ENCODE data around the gene SHROOM3.

DNA sequence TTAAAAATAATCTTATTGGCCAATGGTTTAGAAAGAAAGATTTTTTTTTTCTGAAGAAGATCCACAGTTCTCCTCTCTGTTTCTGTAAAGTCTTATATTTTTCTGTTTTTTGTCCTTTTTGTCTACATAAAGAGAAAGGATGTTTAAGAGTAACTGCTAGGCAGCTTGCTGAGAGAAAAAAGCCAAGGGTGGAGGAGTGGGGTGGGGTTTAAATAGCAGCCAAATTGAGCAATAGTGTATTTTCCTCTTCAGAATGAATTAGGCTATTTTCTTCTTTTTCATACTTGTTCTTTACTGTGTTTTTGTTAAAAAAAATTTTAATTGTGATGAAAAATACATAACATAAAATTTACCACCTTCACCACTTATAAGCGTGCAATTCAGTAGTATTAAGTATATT lies 238.3 kb downstream of the SHROOM3 start:
- TF ChIP-seq, protein P1, sequence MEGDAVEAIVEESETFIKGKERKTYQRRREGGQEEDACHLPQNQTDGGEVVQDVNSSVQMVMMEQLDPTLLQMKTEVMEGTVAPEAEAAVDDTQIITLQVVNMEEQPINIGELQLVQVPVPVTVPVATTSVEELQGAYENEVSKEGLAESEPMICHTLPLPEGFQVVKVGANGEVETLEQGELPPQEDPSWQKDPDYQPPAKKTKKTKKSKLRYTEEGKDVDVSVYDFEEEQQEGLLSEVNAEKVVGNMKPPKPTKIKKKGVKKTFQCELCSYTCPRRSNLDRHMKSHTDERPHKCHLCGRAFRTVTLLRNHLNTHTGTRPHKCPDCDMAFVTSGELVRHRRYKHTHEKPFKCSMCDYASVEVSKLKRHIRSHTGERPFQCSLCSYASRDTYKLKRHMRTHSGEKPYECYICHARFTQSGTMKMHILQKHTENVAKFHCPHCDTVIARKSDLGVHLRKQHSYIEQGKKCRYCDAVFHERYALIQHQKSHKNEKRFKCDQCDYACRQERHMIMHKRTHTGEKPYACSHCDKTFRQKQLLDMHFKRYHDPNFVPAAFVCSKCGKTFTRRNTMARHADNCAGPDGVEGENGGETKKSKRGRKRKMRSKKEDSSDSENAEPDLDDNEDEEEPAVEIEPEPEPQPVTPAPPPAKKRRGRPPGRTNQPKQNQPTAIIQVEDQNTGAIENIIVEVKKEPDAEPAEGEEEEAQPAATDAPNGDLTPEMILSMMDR (IDR thresholded peaks at IDR 0.05), result no peak
- no peak for TF ChIP-seq POLR2A (IDR thresholded peaks at IDR 0.05)

Data from Peyer's patch (tissue), 4 donors.